ENCODE data around the gene VMA21. TPM values are rescaled to one million over a fixed set of nuclear protein-coding genes. Genes with fewer than 3 reads are reported as not detected.

Gene VMA21
- 60.3 and 63.6 TPM in 2 replicates for total RNA-seq (2014; rRNA removed; shearing (Covaris generic))

GRCh38 chrX:151396825-151397740 lies at the start of gene VMA21:
Gene VMA21 (plus strand): TSS chrX:151397206. CDS start chrX:151397309, 103 bp downstream.
- peak; percentile 83 for DNase-seq (ENCODE audit: low read depth)

GRCh38 chrX:151359341-151359740 lies 37.7 kb upstream of the VMA21 start:
- DNase-seq (ENCODE audit: low read depth) = no peak

- DNase-seq (ENCODE audit: low read depth) = peak; percentile 0
Observed at GRCh38 chrX:151359931-151360871, 36.8 kb upstream of the VMA21 start.

- no peak for DNase-seq (ENCODE audit: low read depth)
Observed at GRCh38 chrX:151363316-151363715, 33.7 kb upstream of the VMA21 start.

GRCh38 chrX:151365579-151365978 lies 31.4 kb upstream of the VMA21 start:
- DNase-seq (ENCODE audit: low read depth) = no peak

- DNase-seq (ENCODE audit: low read depth) = no peak
Observed at GRCh38 chrX:151370906-151371305, 26.1 kb upstream of the VMA21 start.

GRCh38 chrX:151384807-151385206 lies 12.2 kb upstream of the VMA21 start:
- DNase-seq (ENCODE audit: low read depth) = no peak

GRCh38 chrX:151386838-151387459 lies 10.1 kb upstream of the VMA21 start:
- DNase-seq (ENCODE audit: low read depth) = no peak

GRCh38 chrX:151391722-151392121 lies 5.3 kb upstream of the VMA21 start:
- DNase-seq (ENCODE audit: low read depth) = no peak

GRCh38 chrX:151393514-151393913 lies 3.5 kb upstream of the VMA21 start:
- peak; percentile 5 for DNase-seq (ENCODE audit: low read depth)

- peak; percentile 60 for DNase-seq (ENCODE audit: low read depth)
Observed at GRCh38 chrX:151396042-151396824, 773 bp upstream of the VMA21 start.

GRCh38 chrX:151397741-151398070 lies 700 bp downstream of the VMA21 start:
- DNase-seq (ENCODE audit: low read depth) = peak; percentile 0

- DNase-seq (ENCODE audit: low read depth) = no peak
Observed at GRCh38 chrX:151398346-151398745, 1.3 kb downstream of the VMA21 start.

- no peak for DNase-seq (ENCODE audit: low read depth)
Observed at GRCh38 chrX:151402719-151403390, 5.8 kb downstream of the VMA21 start.

GRCh38 chrX:151416579-151416978 lies 19.6 kb downstream of the VMA21 start:
- no peak for DNase-seq (ENCODE audit: low read depth)

- no peak for DNase-seq (ENCODE audit: low read depth)
Observed at GRCh38 chrX:151419782-151420181, 22.8 kb downstream of the VMA21 start.

- DNase-seq (ENCODE audit: low read depth) = no peak
Observed at GRCh38 chrX:151424505-151424904, 27.5 kb downstream of the VMA21 start.

- DNase-seq (ENCODE audit: low read depth) = no peak
Observed at GRCh38 chrX:151448509-151448908, 51.5 kb downstream of the VMA21 start.

- DNase-seq (ENCODE audit: low read depth) = peak; percentile 12
Observed at GRCh38 chrX:151458824-151459223, 61.8 kb downstream of the VMA21 start.
